Mucosa of descending colon (tissue), 3 donors: ENCODE results near the gene MRLN. TPM values are rescaled to one million over a fixed set of nuclear protein-coding genes. Genes with fewer than 3 reads are reported as not detected.

Source experiments
- ATAC-seq: fragments of 200-7000 bp; cut with Tn5 transposase; one replicate; pipeline ENCODE4 v1.9.1; 2020; ENCODE audit warnings: mild to moderate bottlenecking, moderate library complexity
- DNase-seq, 3 donors: peaks; one replicate each; pipeline ENCODE4 v3.0.0-alpha.2; 2020
- H3K36me3 ChIP-seq: fragments of 200-600 bp; one replicate; pipeline ENCODE4 v1.8.0; 2021; ENCODE audit warnings: low read depth, mild to moderate bottlenecking
- H3K4me1 ChIP-seq: fragments of 200-600 bp; one replicate; pipeline ENCODE4 v1.8.0; 2021; ENCODE audit warnings: low read depth, mild to moderate bottlenecking
- H3K4me3 ChIP-seq: fragments of 200-600 bp; one replicate; pipeline ENCODE4 v1.8.0; 2021; ENCODE audit warnings: mild to moderate bottlenecking
- H3K9me3 ChIP-seq: fragments of 200-600 bp; one replicate; pipeline ENCODE4 v1.8.0; 2021; ENCODE audit warnings: mild to moderate bottlenecking
- CTCF ChIP-seq: fragments of 200-600 bp; IDR thresholded peaks from one replicate; pipeline ENCODE4 v1.8.0; 2022; ENCODE audit warnings: antibody characterized with exemption, mild to moderate bottlenecking
- intact Hi-C, 2 donors: fragments of 100-400 bp; cut with DNase I in 1 of 2; cut with micrococcal nuclease in 1 of 2; formaldehyde crosslinking; loops; one replicate each; pipeline versions ENCODE4 v1.11.0 to v1.11.1; 2022; cut with DNase I, micrococcal nuclease
- total RNA-seq, 3 donors: library from RNA; stranded (reverse); fragmentation: NEBNext Ultra II Directional in 2 of 3; extraction: Animal tissue kit (Norgen Biotek cat#: 25700) in 2 of 3; gene quantifications; one replicate each; pipeline versions ENCODE4 v1.2.1 to v1.2.4, GENCODE V29; 2021 to 2023
- donor health status: DM: no; HTN: no; CAD: no; lungs with moderate emphysema.
- donor health status: DM: no; HTN: no; CAD: no.
- donor health status: DM: no; HTN: yes; CAD: no.

The MRLN gene
- total RNA-seq, 3 donors from 2014 or later, result not detected

- Histone ChIP-seq H3K36me3 (no peaks in the 10 kb centered on the region), H3K4me3 (no peak overlapping the region), H3K4me1 (peaks cover 14% of the 10 kb centered on the region), H3K9me3 (peaks cover 6% of the 10 kb centered on the region)
- no peak for TF ChIP-seq CTCF
- intact Hi-C loops, result no loop called here
- ATAC-seq, result peak; percentile 96
- peak in 2 of 3 donors; percentile 43 to 57 for DNase-seq
Measured at GRCh38 chr10:59724098-59724938, 28.9 kb downstream of the MRLN start.

- DNase-seq, result no peak
- TF ChIP-seq CTCF, result no peak
- Histone ChIP-seq H3K9me3 (peaks cover 6% of the 10 kb centered on the region), H3K4me3 (no peak overlapping the region), H3K4me1 (peaks cover 4% of the 10 kb centered on the region), H3K36me3 (no peaks in the 10 kb centered on the region)
- ATAC-seq, result no peak
- intact Hi-C loops, result no loop called here
Measured at GRCh38 chr10:59720377-59720776, 32.9 kb downstream of the MRLN start.

GRCh38 chr10:59719374-59719773, 33.9 kb downstream of the MRLN start:
- ATAC-seq (no peak), DNase-seq (no peak)
- no peaks in the 10 kb centered on the region for H3K36me3 ChIP-seq
- H3K9me3 ChIP-seq, result peaks cover 6% of the 10 kb centered on the region
- intact Hi-C loops, result no loop called here
- H3K4me3 ChIP-seq, result no peak overlapping the region
- no peaks in the 10 kb centered on the region for H3K4me1 ChIP-seq
- no peak for TF ChIP-seq CTCF

- H3K4me3 ChIP-seq, result no peak overlapping the region
- DNase-seq, result no peak
- H3K4me1 ChIP-seq, result no peaks in the 10 kb centered on the region
- no peaks in the 10 kb centered on the region for H3K36me3 ChIP-seq
- peaks cover 6% of the 10 kb centered on the region for H3K9me3 ChIP-seq
- intact Hi-C loops, result no loop called here
- TF ChIP-seq CTCF, result no peak
- no peak for ATAC-seq
Measured at GRCh38 chr10:59718257-59718656, 35.0 kb downstream of the MRLN start.

- intact Hi-C loops, result no loop called here
- no peak overlapping the region for H3K4me3 ChIP-seq
- no peak for TF ChIP-seq CTCF
- H3K9me3 ChIP-seq, result no peaks in the 10 kb centered on the region
- ATAC-seq (no peak), DNase-seq (no peak)
- peaks cover 3% of the 10 kb centered on the region for H3K4me1 ChIP-seq
- no peaks in the 10 kb centered on the region for H3K36me3 ChIP-seq
Measured at GRCh38 chr10:59713196-59713821, 39.9 kb downstream of the MRLN start.
